GM19468 (cell line): Measurements from ENCODE around the gene FUOM.
"Not testable (repeated sequence)": the region's sequence is repeated elsewhere in the genome, so short reads cannot be mapped to it uniquely, and the experiment has no call there.

Source experiments
- ATAC-seq: cut with Tn5 transposase; IDR thresholded peaks from one replicate; pipeline ENCODE4 v1.9.1; 2021; ENCODE audit warnings: mild to moderate bottlenecking, moderate library complexity, moderate number of reproducible peaks; ENCODE audit not compliant: unreplicated experiment; ENCODE audit errors: extremely low read depth

Gene FUOM

DNA sequence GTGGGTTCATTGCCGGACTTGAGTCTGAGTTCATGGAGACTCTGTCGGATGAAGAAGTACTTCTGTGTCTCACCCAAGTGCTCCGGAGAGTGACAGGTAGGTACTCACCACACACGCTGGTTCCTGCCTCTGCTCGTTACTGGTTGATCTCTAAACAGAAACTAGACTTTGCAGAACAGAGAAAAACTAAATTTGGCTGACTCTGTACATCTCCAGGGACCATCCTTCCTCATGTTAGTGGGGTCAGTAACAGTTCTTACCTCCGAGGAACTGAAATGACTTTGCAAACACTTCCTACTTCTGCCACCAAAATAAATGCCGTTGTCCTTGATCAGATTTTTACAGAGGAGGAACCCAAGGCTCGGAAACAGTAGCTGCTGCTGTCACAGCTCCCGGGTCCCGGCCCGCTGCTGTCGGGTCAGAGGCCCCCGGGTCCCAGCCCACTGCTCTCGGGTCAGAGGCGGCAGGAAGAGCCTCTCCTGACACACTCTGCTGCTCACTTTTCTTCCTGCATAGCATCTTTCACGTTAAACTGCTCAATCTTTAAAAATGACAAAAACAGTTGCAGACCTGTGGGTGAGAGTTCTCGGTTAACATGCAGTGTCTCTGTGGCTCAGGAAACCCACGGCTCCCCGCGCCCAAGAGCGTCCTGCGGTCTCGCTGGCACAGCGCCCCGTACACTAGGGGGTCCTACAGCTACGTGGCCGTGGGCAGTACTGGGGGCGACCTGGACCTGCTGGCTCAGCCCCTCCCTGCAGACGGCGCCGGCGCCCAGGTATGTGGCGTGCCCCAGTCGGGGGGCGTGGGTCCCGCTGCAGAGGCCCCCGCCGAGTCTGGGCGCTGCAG, 31.4 kb upstream of the FUOM start:
- peak; percentile 90 for ATAC-seq

GRCh38 chr10:133388236-133388972, 30.6 kb upstream of the FUOM start:
- ATAC-seq, result no peak

- ATAC-seq, result not testable (repeated sequence)
Measured at GRCh38 chr10:133386951-133387350, 29.1 kb upstream of the FUOM start.

DNA sequence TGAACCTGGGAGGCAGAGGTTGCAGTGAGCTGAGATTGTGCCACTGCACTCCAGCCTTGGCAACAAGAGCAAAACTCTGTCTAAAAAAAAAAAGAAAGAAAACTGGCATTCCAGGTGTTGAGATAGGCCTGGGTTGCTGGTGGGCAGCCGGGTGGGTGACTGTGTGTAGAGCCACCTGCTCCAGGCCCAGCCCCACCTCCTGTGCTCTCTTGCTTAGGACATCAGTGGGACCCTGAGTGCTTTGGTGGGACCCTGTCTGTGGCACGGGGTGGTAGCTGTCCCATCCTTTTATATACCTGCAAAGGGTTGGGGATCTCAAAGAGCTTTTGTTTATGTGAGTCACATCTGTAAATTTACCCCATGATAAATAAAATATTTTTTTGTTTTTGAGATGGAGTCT, 27.4 kb upstream of the FUOM start:
- ATAC-seq, result no peak

- ATAC-seq, result no peak
Measured at GRCh38 chr10:133384071-133384470, 26.3 kb upstream of the FUOM start.

DNA sequence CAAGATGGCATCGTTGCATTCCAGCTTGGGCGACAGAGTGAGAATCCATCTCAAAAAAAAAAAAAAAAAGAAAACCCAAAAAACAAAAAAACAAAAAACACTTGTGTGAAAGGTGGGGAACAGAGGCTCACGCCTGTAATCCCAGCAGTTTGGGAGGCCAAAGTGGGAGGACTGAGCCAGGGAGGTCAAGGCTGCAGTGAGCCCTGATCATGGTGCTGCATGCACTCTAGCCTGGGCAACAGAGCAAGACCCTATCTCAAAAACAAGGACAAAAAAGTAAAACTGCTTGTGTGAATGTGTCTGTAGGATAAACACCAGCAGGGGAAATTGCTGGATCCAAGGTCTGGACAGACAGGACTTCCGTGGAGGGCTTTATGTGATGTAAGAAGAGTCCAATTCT, 25.7 kb upstream of the FUOM start:
- no peak for ATAC-seq

DNA sequence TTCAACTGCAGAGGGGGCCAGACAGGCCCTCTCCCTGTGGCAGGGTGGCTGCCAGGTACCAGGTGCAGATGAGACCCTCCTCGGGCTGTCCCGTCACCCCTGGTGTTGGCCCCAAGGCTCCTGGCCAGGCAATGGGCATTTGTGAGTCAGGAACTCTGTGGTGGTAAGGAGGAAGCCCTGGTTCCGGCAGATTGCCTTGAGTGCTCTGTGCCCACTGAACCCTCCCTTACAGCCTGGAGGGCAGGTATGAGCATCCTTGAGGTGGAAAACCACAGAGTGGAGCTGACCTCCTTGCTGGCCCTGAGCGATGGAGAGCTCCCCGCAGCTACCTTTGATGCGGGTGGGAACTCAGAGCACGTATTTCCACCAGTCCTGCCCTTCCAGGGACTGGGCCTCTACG, 23.2 kb upstream of the FUOM start:
- ATAC-seq, result no peak

DNA sequence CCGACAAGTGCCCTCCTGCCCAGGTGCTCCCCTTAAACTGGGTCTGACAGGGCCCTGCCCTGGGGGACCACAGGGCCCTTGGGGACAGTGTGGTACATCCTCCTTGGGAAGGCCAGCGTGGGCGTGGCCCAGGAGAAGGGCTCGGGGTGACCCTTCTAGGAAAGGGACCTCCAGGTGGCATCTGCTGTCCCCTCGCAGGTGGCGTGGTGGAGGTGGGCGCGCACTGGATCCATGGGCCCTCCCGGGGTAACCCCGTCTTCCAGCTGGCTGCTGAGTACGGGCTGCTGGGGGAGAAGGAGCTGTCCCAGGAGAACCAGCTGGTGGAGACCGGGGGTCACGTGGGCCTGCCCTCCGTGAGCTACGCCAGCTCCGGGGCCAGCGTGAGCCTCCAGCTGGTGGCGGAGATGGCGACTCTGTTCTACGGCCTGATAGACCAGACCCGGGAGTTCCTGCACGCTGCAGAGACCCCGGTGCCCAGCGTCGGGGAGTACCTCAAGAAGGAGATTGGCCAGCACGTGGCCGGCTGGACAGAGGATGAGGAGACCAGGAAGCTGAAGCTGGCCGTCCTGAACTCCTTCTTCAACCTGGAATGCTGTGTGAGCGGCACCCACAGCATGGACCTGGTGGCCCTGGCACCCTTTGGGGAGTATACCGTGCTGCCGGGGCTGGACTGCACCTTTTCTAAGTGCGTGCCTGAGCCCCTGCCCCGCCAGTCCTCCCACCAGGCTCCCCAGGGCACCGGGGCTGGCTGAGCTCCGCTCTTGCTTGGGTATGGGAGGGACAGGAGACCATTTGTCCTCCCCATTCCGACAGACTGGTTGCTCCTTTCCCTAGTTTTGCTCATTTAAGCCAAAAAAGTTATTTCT, 22.2 kb upstream of the FUOM start:
- ATAC-seq, result no peak

DNA sequence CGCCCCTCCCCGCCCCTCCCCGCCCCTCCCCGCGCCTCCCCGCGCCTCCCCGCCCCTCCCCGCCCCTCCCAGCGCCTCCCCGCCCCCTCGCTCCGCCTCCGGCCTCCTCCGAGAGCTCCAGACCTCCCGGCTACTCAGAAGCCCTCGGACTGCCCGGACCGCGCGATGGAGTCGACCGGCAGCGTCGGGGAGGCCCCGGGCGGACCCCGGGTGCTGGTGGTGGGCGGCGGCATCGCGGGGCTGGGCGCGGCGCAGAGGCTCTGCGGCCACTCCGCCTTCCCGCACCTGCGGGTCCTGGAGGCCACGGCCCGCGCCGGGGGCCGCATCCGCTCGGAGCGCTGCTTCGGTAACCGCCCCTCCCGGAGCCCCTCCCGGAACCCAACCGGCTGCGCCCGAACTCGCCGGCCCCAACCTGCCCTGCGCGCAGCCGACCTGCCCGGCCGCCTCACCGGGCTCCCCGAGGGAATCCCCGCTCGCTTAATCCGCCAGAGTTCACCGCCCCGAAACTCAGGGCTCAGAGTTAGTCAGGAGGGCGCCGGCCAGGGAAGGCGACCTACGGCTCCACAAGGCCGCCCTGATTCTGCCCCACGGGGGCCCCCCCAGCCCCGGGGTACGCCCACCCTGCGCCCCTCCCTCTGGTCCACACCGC, 21.5 kb upstream of the FUOM start, which contains the start of gene PAOX:
TSS of gene PAOX (plus strand) at position 111 of the 649 bp plus-strand sequence. CDS start at position 166, 55 bp downstream.
- ATAC-seq, result peak; percentile 40

- peak; percentile 24 for ATAC-seq
Measured at GRCh38 chr10:133378251-133379096, 20.7 kb upstream of the FUOM start.

DNA sequence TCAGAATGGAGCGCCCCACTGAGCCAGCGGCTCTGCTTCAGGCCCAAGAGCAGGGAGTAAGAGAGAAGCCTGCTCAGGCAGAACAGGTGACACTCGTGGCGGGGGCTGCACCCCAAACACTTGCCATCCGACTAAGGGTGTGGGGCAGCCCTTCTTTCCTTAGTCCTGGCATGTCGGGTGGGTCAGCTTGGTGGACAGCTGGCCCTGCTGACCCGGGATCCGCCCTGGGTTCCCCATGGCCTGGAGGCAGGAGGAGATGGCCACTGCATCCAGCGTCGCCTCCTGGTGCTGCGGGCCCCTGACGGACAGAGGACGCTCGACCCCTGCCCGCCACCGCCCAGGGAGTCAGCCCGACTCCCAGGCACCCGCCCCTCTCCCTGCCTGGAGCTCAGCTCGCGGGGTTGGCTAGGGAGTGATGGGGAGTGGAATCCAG, 20.0 kb upstream of the FUOM start:
- ATAC-seq, result no peak

DNA sequence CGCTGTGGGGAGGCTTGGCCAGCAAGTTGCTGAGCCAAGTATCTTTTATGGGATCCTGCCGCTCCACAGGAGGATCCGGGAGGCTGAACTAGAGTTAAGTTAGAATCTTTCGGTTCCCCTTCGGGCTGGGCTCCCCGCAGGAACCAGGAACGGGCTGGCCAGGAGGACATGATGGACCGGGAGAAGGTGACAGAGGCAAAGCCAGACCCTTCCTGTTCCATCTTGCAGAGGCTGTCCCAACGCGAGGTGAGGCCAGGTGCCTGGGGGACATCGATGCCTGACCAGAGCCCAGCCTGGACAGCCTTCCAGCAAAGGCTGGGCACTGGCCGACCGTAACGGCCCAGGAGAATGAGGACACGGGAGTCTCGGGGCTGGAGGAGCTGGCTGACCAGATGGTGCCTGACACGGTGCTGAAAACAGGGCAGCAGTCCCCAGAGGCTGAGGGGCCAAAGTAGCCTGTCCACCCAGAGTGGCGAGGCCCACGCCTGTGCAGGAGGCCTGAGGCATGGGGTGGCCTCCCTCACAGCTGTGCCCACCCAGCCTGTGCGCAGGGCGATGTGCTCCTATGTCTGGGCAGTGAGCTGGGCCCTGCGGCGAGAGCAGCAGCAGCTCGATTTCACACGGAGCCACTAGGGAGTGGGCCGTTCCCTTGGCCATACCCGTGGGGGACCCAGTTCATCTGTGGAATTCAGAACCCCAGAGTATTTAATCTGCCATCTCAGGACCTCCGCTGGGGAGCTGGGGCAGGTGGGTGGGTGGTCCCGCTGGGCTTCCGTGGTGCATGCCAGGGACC, 19.4 kb upstream of the FUOM start:
- no peak for ATAC-seq

DNA sequence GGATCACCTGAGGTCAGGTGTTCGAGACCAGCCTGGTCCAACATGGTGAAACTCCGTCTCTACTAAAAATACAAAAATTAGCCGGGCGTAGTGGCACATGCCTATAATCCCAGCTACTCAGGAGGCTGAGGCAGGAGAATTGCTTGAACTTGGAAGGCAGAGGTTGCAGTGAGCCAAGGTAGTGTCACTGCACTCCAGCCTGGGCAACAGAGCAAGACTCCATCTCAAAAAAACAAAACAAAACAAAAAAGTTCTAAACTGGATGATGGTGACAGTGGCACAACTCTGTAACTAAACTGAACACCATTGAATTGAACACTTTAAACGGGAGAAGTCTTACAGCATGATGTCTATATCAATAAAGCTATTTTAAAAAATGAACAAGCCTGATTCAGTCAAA, 18.4 kb upstream of the FUOM start:
- ATAC-seq, result not testable (repeated sequence)

GRCh38 chr10:133375357-133376115, 17.7 kb upstream of the FUOM start:
- ATAC-seq, result no peak

DNA sequence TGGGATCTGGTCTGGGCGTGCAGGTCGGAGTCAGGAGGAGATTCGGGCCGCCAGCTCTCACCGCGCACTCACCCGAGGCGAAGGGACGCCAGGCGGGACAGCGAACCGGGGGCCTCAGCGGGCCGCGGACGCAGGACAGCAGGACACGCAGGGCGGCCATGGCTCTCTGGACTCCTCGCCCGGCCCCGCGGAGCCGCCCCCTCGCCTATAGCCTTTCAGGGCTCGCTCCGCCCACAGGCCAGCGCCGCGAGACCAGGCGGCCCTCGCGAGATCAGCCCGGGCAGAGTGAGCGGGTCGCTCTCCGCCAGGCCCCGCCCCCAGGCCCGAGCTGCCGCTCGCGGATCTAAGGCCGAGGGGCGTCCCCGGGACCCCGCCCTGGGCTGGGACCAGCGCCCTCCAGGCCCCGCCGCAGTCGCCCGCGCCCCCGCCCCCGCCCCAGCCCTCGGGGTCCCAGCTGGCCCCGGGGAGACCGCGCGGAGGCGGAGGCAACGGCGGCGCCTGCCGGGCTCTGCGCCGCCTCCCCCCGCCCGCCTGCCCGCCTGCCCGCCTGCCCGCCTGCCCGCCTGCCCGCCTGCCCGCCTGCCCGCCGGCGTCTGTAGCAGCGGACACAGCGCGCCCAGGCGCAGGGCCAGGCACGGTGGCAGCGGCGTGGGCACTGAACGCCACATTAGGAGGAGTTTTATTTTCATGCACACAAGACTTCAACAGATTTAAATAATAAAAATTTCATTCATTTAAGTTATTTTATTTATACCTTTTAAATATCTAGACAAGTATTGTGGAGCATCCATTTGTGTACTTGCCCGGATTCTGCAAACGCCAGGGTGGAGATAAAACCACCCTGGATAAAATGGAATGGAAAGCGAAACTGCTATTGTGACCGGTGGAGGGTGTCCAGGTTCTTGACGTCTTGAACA, 15.6 kb upstream of the FUOM start, which contains the start of gene ECHS1:
TSS of gene ECHS1 (minus strand) at position 181 of the 917 bp plus-strand sequence. CDS start at position 160, 21 bp downstream.
- peak; percentile 99 for ATAC-seq

GRCh38 chr10:133372507-133372906, 14.7 kb upstream of the FUOM start:
- ATAC-seq, result no peak
